Stimulated activated CD4-positive, alpha-beta T cell treated with anti-CD3 and anti-CD28 coated beads, Interleukin-15, amount 100 ng/mL, for 48 hours (primary cell): ENCODE data around the gene OTOG.

Source experiments
- DNase-seq, 2 donors: peaks; one replicate each; pipeline ENCODE4 v3.0.0-alpha.2; 2020; ENCODE audit warnings: low read depth in 2 of 2

Gene OTOG

GRCh38 chr11:17650127-17650911, 103.3 kb downstream of the OTOG start:
- DNase-seq = no peak

- DNase-seq = no peak
Measured at GRCh38 chr11:17651061-17651460, 104.0 kb downstream of the OTOG start.

- DNase-seq = no peak
Measured at GRCh38 chr11:17651681-17652080, 104.6 kb downstream of the OTOG start.

- DNase-seq = no peak
Measured at GRCh38 chr11:17652556-17652955, 105.5 kb downstream of the OTOG start.

GRCh38 chr11:17653611-17654010, 106.6 kb downstream of the OTOG start:
- DNase-seq = no peak

GRCh38 chr11:17655682-17656081, 108.6 kb downstream of the OTOG start:
- no peak for DNase-seq

GRCh38 chr11:17658211-17658610, 111.2 kb downstream of the OTOG start:
- no peak for DNase-seq

- DNase-seq = no peak
Measured at GRCh38 chr11:17668166-17668565, 121.1 kb downstream of the OTOG start.

GRCh38 chr11:17672469-17672868, 125.4 kb downstream of the OTOG start:
- no peak for DNase-seq

GRCh38 chr11:17673951-17674350, 126.9 kb downstream of the OTOG start:
- DNase-seq = no peak

- no peak for DNase-seq
Measured at GRCh38 chr11:17682848-17683247, 135.8 kb downstream of the OTOG start.

- DNase-seq = no peak
Measured at GRCh38 chr11:17683377-17684161, 136.5 kb downstream of the OTOG start.

GRCh38 chr11:17684550-17684949, 137.5 kb downstream of the OTOG start:
- no peak for DNase-seq

- no peak for DNase-seq
Measured at GRCh38 chr11:17686231-17686980, 139.3 kb downstream of the OTOG start.

GRCh38 chr11:17687946-17688670, 141.0 kb downstream of the OTOG start:
- DNase-seq = no peak

GRCh38 chr11:17691550-17691949, 144.5 kb downstream of the OTOG start:
- DNase-seq = no peak

GRCh38 chr11:17691976-17692375, 144.9 kb downstream of the OTOG start:
- DNase-seq = no peak

- DNase-seq = no peak
Measured at GRCh38 chr11:17692931-17693330, 145.9 kb downstream of the OTOG start.

- DNase-seq = no peak
Measured at GRCh38 chr11:17693531-17693930, 146.5 kb downstream of the OTOG start.

GRCh38 chr11:17694494-17695110, 147.5 kb downstream of the OTOG start:
- DNase-seq = no peak
